HL-60 (cell line): Measurements from ENCODE around the gene HYDIN.

Experiments used
- CTCF ChIP-seq: IDR thresholded peaks from one replicate; pipeline ENCODE4 v1.5.1; 2011; ENCODE audit warnings: low read length, control low read depth, inconsistent platforms; ENCODE audit not compliant: insufficient read depth
- GABPA ChIP-seq: IDR thresholded peaks from 2 replicates; pipeline ENCODE4 v1.6.1; 2012; ENCODE audit warnings: low read depth
- POLR2AphosphoS5 ChIP-seq: IDR thresholded peaks from 2 replicates; pipeline ENCODE4 v1.6.1; 2012; ENCODE audit warnings: low read depth
- REST ChIP-seq: IDR thresholded peaks from 2 replicates; pipeline ENCODE4 v1.6.1; 2012; ENCODE audit warnings: low read depth; ENCODE audit not compliant: insufficient replicate concordance
- SPI1 ChIP-seq: IDR thresholded peaks from 2 replicates; pipeline ENCODE4 v1.6.1; 2012; ENCODE audit warnings: low read depth, mild to moderate bottlenecking, borderline replicate concordance

GRCh38 chr16:70770291-70770625, 460.3 kb downstream of the HYDIN start:
- no peak for TF ChIP-seq POLR2AphosphoS5
- TF ChIP-seq CTCF: no peak
- no peak for TF ChIP-seq GABPA
- TF ChIP-seq SPI1: no peak
- no peak for TF ChIP-seq REST
